Measurements from ENCODE around the gene MAD1L1. TPM values are rescaled to one million over a fixed set of nuclear protein-coding genes. Genes with fewer than 3 reads are reported as not detected.

Gene MAD1L1
- total RNA-seq, 4 donors from 2014 or later, result 18.4 to 39.1 (median 25.7) TPM

DNA sequence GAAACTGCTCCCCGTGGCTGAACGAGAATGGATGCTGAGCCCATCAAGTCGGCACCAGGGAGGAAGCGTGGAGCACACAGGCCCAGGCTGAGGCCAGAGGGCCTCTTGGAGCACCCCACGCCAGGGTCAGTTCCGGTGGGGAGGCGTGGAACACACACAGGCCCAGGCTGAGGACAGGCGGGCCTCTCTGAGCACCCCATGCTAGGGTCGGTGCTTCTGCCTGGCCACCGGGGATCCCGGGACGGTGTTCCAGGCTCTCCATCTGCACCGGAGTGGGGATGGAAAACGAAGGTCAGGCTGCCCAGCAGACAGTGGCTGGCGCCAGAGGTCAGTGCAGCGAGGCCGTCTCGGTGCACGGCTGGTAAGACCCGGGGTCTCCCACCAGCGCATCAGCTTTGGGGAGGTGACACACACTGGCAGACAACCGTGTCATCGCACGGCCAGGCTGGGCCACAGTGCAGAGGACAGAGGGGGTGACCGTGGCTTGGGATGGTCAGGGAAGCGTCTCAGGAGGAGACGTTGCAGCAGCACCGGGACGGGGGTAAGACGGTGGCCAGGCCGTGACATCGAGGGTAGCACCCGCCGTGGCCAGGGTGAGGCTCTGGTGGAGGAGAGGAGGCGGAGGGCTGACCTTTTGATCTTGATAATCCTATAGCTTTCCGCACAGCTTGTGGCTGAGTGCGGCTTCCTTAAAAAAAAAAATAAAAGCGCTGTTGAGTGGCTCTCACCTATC is 358.7 kb downstream of the MAD1L1 start:
- ATAC-seq (ENCODE audit: low FRiP score) (no peak), DNase-seq (ENCODE audit: low spot score) (no peak)
- TF ChIP-seq, protein P1, sequence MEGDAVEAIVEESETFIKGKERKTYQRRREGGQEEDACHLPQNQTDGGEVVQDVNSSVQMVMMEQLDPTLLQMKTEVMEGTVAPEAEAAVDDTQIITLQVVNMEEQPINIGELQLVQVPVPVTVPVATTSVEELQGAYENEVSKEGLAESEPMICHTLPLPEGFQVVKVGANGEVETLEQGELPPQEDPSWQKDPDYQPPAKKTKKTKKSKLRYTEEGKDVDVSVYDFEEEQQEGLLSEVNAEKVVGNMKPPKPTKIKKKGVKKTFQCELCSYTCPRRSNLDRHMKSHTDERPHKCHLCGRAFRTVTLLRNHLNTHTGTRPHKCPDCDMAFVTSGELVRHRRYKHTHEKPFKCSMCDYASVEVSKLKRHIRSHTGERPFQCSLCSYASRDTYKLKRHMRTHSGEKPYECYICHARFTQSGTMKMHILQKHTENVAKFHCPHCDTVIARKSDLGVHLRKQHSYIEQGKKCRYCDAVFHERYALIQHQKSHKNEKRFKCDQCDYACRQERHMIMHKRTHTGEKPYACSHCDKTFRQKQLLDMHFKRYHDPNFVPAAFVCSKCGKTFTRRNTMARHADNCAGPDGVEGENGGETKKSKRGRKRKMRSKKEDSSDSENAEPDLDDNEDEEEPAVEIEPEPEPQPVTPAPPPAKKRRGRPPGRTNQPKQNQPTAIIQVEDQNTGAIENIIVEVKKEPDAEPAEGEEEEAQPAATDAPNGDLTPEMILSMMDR (IDR thresholded peaks at IDR 0.05), result no peak

DNA sequence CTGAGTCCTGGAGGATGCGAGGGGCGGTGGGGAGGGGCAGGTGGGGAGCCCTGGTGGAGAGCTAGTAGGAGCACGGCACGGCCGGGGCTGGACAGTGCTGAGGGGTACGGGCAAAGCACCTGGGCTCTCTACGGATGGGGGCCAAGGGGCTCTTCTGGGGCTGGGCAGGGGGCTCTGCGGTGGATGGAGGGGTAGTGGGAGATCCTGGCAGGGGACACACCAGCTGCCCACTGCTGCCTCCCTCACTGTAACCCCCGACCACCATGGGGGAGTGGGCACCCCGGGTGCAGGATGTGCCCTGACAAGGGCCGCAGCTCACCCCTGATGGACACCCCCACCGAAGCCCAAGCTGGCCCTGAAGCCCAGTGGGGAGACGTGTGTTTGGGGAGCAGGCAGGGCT is 359.3 kb downstream of the MAD1L1 start:
- TF ChIP-seq, protein P1 (IDR thresholded peaks at IDR 0.05), result no peak

DNA sequence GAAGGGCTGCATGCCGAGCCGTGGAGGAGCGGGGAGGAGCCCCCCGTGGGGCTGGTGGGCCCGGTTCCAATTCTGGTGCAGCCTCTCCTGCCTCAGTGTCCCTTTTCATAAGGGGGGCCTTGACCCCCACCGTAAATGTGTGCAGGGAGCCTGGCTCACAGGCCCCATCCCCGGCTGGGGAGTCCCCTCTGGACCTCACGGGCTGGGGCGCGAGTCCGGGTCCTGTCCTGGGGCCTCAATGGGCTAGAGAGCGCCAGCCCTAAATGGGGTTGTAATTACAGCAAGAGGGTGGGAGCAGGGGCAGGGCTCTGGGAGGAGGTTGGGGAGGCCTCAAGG is 359.7 kb downstream of the MAD1L1 start:
- ATAC-seq (ENCODE audit: low FRiP score) (no peak), DNase-seq (ENCODE audit: low spot score) (no peak)
- TF ChIP-seq, protein P1 (IDR thresholded peaks at IDR 0.05), result no peak

More for the DNA sequence above, 359.3 kb downstream of the MAD1L1 start:
- DNase-seq (ENCODE audit: low spot score) (no peak), ATAC-seq (ENCODE audit: low FRiP score) (no peak)

DNA sequence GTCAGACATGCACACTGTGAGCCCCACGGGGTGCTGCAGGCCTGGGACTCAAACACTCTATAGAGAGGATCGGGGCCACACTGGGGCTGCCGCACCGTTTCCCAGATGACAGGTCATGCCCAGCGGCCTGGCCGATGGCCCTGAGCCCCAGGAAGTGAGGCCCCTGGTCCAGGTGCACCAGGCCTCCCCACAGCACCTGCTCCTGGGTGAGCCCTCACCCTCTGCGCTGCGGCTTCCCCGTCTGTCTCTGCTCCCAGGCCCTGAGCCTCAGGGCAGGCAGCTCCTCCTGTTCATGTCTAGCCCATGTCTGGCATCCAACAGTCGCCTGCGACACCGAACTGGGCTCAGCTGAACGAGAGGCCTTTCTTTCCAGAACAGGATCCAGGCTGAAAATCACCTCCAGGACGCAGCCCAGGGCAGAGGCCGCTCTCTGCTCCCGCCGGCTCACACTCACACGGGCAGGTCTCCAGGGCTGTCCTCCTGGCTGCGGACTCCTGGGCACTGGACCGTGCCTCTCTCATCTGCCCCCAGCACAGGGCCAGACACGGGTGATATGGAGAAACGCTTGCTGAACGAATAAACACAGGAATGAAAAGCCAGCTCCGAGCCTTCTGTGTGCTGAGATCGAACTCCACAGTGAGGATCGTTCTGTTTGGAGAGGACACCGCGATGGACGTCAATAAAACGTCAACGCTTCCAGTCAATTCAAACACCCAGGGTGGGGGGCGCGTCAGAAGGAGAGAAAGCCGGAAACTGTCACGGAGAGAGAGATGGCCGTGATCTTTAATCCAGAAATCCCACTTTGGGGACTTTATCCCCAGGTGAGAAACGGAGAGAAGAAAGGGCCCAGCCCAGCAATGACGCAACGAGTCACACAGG is 360.3 kb downstream of the MAD1L1 start:
- TF ChIP-seq, protein P1 (IDR thresholded peaks at IDR 0.05), result no peak
- no peak for DNase-seq (ENCODE audit: low spot score)
- no peak for ATAC-seq (ENCODE audit: low FRiP score)

DNA sequence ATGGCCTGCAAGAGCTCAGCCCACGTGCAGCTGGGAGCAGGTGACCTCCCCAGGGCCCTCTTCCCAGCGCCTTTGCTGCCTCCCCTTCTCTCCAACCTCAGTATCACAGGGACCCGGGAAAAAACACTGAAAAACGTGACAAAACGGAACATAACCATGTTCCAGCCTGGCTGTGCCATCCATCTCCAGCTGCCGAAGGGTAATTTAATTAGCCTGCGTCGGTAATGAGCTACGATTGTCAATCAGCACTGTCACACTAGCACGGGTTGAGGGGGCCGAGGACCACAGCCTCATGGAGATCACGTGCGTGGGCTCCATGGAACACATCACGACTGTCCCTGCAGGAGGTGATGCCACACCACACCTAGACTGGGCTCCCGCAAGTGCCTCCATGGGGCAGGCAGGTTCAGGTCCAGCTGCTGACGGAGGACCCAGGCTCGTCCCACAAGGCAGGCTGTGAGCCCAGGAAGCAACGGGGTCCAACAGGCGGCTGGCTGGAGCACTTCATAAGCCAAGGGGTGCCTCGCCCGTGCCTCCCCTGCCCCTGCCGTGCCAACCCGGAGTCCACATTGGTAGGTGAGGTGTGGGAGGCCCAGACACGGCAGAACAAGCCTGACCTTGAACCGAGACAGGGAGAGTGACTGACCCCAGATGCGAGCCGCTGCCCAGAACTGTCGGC is 363.2 kb downstream of the MAD1L1 start:
- ATAC-seq (ENCODE audit: low FRiP score) (no peak), DNase-seq (ENCODE audit: low spot score) (no peak)
- TF ChIP-seq, protein P1 (IDR thresholded peaks at IDR 0.05), result no peak

DNA sequence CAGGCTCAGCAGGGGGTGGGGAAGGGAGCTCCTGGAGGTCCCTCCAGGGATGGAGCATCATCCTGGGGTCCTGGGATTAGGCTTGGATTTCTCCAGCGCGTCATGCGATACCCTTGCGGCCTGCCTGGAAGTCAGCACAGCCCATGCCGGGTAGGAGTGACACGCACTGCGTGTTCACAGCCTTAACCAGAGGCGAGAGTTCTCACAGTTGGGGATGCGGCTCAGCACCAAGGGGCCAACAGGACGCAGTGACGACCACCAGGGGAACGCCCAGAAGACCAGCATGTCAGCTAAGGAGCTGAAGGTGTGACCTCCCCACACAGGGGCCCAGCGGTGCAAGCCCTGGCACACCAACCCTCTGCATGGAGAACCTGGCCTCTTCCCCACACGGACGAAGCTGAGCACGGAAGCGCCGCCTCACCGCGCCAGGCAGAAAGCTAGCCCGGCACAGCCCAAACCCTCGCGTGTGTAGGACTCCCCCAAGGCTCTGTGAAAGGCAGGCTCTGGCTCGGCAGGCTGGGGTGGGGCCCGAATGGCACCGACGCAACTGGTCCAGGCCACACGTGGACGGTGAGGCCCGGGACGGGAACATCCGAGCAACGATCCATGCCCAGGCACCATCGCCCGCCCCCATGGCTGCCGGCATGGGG is 364.1 kb downstream of the MAD1L1 start:
- ATAC-seq (ENCODE audit: low FRiP score) (no peak), DNase-seq (ENCODE audit: low spot score) (no peak)
- TF ChIP-seq, protein P1 (IDR thresholded peaks at IDR 0.05), result no peak
